ENCODE measurements around the gene TSHZ1. TPM values are rescaled to one million over a fixed set of nuclear protein-coding genes. Genes with fewer than 3 reads are reported as not detected.

TSHZ1 gene
- total RNA-seq, 2 experiments from 2014 or later: 5.9 to 9.5 TPM

DNA sequence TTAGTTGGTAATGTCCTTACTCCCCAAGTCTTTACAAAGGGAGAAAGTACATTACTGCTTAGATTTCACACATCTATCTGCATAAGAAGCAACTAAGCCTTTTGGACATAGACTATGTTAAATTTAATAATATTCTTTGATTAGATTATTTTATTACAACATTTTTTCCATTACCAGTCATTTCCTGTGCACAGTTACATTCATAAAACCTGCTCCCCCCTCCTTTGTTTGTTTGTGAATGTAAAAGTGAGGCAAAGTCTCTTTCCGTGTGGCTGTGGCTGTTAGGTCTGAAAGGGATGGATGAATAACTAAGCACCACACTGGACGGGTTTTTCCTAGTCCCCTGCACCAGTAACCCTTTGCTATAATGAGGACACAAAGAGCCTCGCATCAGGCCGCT, 11.3 kb upstream of the TSHZ1 start:
- ChIA-PET CTCF (ENCODE audit: unreplicated experiment) (no interaction called here), POLR2A (no interaction called here)
- H3K9me3 ChIP-seq (ENCODE audit: low read length): no peaks in the 10 kb centered on the region
- no peak overlapping the region for H3K4me2 ChIP-seq (ENCODE audit: low read length)
- no peak overlapping the region for H3K4me3 ChIP-seq (ENCODE audit: low read depth, low read length, poor library complexity, severe bottlenecking)
- H3K9me2 ChIP-seq (ENCODE audit: insufficient read depth, low read length): no peaks in the 10 kb centered on the region
- H2AFZ ChIP-seq (ENCODE audit: low read length): no peak overlapping the region
- no peaks in the 10 kb centered on the region for H3K36me3 ChIP-seq (ENCODE audit: insufficient read depth, low read length)
- intact Hi-C loops (cut with micrococcal nuclease; ENCODE audit: unreplicated experiment): no loop called here
- BruUV-seq (replicated peaks): no TSS peak
- H3K4me1 ChIP-seq (ENCODE audit: insufficient read depth, low read length, poor library complexity, severe bottlenecking): no peaks in the 10 kb centered on the region
- no peak for DNase-seq (ENCODE audit: low spot score)
- TF ChIP-seq, protein P1, sequence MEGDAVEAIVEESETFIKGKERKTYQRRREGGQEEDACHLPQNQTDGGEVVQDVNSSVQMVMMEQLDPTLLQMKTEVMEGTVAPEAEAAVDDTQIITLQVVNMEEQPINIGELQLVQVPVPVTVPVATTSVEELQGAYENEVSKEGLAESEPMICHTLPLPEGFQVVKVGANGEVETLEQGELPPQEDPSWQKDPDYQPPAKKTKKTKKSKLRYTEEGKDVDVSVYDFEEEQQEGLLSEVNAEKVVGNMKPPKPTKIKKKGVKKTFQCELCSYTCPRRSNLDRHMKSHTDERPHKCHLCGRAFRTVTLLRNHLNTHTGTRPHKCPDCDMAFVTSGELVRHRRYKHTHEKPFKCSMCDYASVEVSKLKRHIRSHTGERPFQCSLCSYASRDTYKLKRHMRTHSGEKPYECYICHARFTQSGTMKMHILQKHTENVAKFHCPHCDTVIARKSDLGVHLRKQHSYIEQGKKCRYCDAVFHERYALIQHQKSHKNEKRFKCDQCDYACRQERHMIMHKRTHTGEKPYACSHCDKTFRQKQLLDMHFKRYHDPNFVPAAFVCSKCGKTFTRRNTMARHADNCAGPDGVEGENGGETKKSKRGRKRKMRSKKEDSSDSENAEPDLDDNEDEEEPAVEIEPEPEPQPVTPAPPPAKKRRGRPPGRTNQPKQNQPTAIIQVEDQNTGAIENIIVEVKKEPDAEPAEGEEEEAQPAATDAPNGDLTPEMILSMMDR (conservative IDR thresholded peaks at IDR 0.05; ENCODE audit: low read length): no peak
- no peak for TF ChIP-seq EZH2phosphoT487 (IDR thresholded peaks at IDR 0.05; ENCODE audit: borderline replicate concordance, low read depth, low read length)
- no peaks in the 10 kb centered on the region for H3K79me2 ChIP-seq (ENCODE audit: insufficient read depth, low read depth, low read length)
- no peaks in the 10 kb centered on the region for H4K20me1 ChIP-seq (ENCODE audit: insufficient read depth, low read length)
- H3K27ac ChIP-seq (ENCODE audit: low read depth, low read length, poor library complexity, severe bottlenecking): no peak overlapping the region

DNA sequence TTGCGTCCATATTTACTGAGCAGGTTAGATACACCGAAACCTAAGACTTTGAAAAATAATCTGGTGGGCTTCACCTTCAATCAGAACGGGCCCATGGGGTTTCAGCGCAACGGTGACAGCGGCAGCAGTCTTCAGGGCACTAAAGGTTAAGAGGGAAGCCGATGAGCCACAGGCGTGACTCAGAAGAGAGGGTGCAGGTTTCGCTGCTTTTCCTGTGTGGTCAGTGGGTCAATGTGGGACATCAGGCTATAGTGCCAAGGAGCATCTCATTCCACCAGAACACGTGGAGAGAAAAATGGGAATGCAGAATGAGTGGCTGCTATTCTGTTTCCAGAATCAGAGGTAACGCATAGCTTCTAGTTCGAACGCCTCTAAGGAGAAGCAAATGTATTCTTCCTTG, 10.5 kb upstream of the TSHZ1 start:
- ChIA-PET POLR2A (no interaction called here), CTCF (ENCODE audit: unreplicated experiment) (no interaction called here)
- Histone ChIP-seq H3K9me3 (ENCODE audit: low read length) (no peaks in the 10 kb centered on the region), H3K9me2 (ENCODE audit: insufficient read depth, low read length) (no peaks in the 10 kb centered on the region), H3K79me2 (ENCODE audit: insufficient read depth, low read depth, low read length) (no peaks in the 10 kb centered on the region), H3K4me1 (ENCODE audit: insufficient read depth, low read length, poor library complexity, severe bottlenecking) (no peaks in the 10 kb centered on the region), H3K36me3 (ENCODE audit: insufficient read depth, low read length) (no peaks in the 10 kb centered on the region), H3K4me2 (ENCODE audit: low read length) (no peak overlapping the region), H3K27ac (ENCODE audit: low read depth, low read length, poor library complexity, severe bottlenecking) (no peak overlapping the region), H2AFZ (ENCODE audit: low read length) (no peak overlapping the region), H4K20me1 (ENCODE audit: insufficient read depth, low read length) (no peaks in the 10 kb centered on the region), H3K4me3 (ENCODE audit: low read depth, low read length, poor library complexity, severe bottlenecking) (no peak overlapping the region)
- BruUV-seq (replicated peaks): no TSS peak
- no peak for TF ChIP-seq EZH2phosphoT487 (IDR thresholded peaks at IDR 0.05; ENCODE audit: borderline replicate concordance, low read depth, low read length)
- TF ChIP-seq, protein P1 (conservative IDR thresholded peaks at IDR 0.05; ENCODE audit: low read length): no peak
- intact Hi-C loops (cut with micrococcal nuclease; ENCODE audit: unreplicated experiment): no loop called here
- no peak for DNase-seq (ENCODE audit: low spot score)

DNA sequence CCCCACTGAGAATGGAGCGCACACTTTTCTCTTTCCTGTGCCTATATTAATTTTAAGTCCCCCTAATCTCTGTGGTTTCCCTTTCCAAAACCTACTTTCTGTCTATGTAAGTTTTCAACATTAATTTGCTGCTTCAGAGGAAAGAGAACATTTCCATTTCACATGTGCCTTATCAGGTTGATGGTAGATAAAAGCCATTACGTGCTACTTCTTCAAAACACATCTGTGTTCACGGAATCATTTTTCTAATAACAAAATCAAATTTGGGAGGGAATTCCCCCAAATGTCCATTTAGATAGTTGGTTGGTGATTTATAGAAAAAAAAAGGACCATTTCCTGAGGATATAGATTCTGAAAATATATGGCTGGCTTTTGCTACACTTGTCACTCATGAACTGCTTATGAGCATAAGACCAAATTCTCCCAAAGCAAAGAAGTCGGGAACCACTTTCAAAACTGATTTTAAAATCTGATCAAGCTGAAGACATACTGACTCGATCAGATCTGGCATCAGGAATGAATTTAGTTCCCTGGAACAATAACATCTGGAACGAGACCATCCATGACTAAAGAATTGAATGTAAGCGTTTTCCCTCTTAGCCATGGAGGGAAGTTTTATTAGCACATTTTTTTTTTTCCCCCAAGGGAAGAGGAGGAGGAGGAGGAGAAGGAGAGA, 9.9 kb upstream of the TSHZ1 start:
- H4K20me1 ChIP-seq (ENCODE audit: insufficient read depth, low read length): no peaks in the 10 kb centered on the region
- TF ChIP-seq EZH2phosphoT487 (IDR thresholded peaks at IDR 0.05; ENCODE audit: borderline replicate concordance, low read depth, low read length): no peak
- TF ChIP-seq, protein P1 (conservative IDR thresholded peaks at IDR 0.05; ENCODE audit: low read length): no peak

More for the DNA sequence above, 9.9 kb upstream of the TSHZ1 start:
- no peaks in the 10 kb centered on the region for H3K36me3 ChIP-seq (ENCODE audit: insufficient read depth, low read length)
- no peaks in the 10 kb centered on the region for H3K9me3 ChIP-seq (ENCODE audit: low read length)
- H3K4me3 ChIP-seq (ENCODE audit: low read depth, low read length, poor library complexity, severe bottlenecking): no peak overlapping the region
- H3K9me2 ChIP-seq (ENCODE audit: insufficient read depth, low read length): no peaks in the 10 kb centered on the region
- BruUV-seq (replicated peaks): no TSS peak
- H2AFZ ChIP-seq (ENCODE audit: low read length): no peak overlapping the region
- H3K4me1 ChIP-seq (ENCODE audit: insufficient read depth, low read length, poor library complexity, severe bottlenecking): no peaks in the 10 kb centered on the region
- ChIA-PET POLR2A (no interaction called here), CTCF (ENCODE audit: unreplicated experiment) (no interaction called here)
- H3K79me2 ChIP-seq (ENCODE audit: insufficient read depth, low read depth, low read length): no peaks in the 10 kb centered on the region
- DNase-seq (ENCODE audit: low spot score): no peak
- no peak overlapping the region for H3K27ac ChIP-seq (ENCODE audit: low read depth, low read length, poor library complexity, severe bottlenecking)
- H3K4me2 ChIP-seq (ENCODE audit: low read length): no peak overlapping the region
- intact Hi-C loops (cut with micrococcal nuclease; ENCODE audit: unreplicated experiment): no loop called here
